ENCODE data around the gene U2AF1L4.

Gene U2AF1L4

DNA sequence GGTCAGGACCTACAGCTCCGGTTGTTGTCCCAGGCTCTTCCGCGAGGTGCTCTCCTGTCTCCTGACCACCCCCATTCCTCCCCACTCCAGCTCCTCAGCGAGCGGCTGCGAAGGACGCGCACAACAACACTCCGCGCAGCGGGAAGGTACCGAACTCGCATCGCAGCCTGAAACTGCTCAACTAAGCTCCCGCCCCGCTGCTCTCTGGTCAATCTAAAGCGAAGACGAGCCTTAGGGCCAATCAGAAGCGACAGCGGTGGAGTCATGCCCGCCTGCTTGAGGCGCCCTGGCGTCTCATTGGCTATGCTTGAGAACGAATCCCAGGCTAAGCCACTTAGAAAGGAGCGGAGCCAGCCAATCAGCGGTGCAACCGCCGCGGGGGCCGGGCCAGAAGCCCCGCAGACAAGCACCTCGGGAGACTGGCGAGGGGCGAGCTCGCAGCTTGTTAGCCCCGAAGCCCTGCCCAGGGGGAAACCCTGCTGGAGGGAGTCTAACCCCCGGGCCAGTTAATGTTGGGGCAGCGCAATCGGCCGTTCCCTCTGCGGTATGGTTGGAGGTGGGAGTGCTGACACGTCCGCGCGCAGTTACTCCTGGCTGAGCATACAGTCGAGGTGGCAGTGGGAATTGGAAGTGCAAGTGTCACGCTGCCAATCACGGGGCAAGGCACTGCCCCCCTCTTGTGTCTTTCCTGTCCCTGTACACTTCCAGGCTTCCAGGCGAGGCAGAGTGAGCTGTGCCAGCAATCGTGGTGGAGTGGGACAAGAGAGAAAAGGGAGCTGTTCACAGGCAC lies 42.8 kb downstream of the U2AF1L4 start (continued):
- TF ChIP-seq GLI2 (tag by site-specific recombination; IDR thresholded peaks at IDR 0.05; ENCODE audit: borderline replicate concordance, low read depth) (no peak), ZNF555 (tag by site-specific recombination; conservative IDR thresholded peaks at IDR 0.05) (no peak), ZNF404 (tag by site-specific recombination; IDR thresholded peaks at IDR 0.05) (no peak), MEIS1 (CRISPR knock-in tag; IDR thresholded peaks at IDR 0.05; ENCODE audit: borderline replicate concordance) (no peak), ZNF335 (tag by site-specific recombination; conservative IDR thresholded peaks at IDR 0.05) (peak; percentile 68), ZNF132 (tag by site-specific recombination; IDR thresholded peaks at IDR 0.05; ENCODE audit: borderline replicate concordance) (no peak), ZNF501 (tag by site-specific recombination; IDR thresholded peaks at IDR 0.05) (peak; percentile 29), ZNF677 (tag by site-specific recombination; IDR thresholded peaks at IDR 0.05) (no peak), BCL11A (tag by site-specific recombination; IDR thresholded peaks at IDR 0.05; ENCODE audit: low read depth) (no peak; the same call in 1 of the 2 replicates), HOXC10 (CRISPR knock-in tag; IDR thresholded peaks at IDR 0.05) (no peak), ZNF416 (tag by site-specific recombination; IDR thresholded peaks at IDR 0.05) (no peak), ZNF776 (tag by site-specific recombination; IDR thresholded peaks at IDR 0.05; ENCODE audit: borderline replicate concordance) (no peak), ZNF350 (tag by site-specific recombination; IDR thresholded peaks at IDR 0.05) (no peak), ZNF473 (tag by site-specific recombination; IDR thresholded peaks at IDR 0.05) (no peak), ZNF423 (tag by site-specific recombination; IDR thresholded peaks at IDR 0.05) (no peak), ZBTB1 (tag by site-specific recombination; IDR thresholded peaks at IDR 0.05) (no peak), ZNF843 (tag by site-specific recombination; IDR thresholded peaks at IDR 0.05) (0 out of 2 replicates have a peak, but pooled peaks have one; percentile 71), YY1 (tag by site-specific recombination; IDR thresholded peaks at IDR 0.05) (no peak), MYNN (tag by site-specific recombination; IDR thresholded peaks at IDR 0.05; ENCODE audit: borderline replicate concordance) (no peak)
- TF ChIP-seq, protein P1, sequence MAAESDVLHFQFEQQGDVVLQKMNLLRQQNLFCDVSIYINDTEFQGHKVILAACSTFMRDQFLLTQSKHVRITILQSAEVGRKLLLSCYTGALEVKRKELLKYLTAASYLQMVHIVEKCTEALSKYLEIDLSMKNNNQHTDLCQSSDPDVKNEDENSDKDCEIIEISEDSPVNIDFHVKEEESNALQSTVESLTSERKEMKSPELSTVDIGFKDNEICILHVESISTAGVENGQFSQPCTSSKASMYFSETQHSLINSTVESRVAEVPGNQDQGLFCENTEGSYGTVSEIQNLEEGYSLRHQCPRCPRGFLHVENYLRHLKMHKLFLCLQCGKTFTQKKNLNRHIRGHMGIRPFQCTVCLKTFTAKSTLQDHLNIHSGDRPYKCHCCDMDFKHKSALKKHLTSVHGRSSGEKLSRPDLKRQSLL (tag by site-specific recombination; IDR thresholded peaks at IDR 0.05) = no peak
- TF ChIP-seq, protein P2, sequence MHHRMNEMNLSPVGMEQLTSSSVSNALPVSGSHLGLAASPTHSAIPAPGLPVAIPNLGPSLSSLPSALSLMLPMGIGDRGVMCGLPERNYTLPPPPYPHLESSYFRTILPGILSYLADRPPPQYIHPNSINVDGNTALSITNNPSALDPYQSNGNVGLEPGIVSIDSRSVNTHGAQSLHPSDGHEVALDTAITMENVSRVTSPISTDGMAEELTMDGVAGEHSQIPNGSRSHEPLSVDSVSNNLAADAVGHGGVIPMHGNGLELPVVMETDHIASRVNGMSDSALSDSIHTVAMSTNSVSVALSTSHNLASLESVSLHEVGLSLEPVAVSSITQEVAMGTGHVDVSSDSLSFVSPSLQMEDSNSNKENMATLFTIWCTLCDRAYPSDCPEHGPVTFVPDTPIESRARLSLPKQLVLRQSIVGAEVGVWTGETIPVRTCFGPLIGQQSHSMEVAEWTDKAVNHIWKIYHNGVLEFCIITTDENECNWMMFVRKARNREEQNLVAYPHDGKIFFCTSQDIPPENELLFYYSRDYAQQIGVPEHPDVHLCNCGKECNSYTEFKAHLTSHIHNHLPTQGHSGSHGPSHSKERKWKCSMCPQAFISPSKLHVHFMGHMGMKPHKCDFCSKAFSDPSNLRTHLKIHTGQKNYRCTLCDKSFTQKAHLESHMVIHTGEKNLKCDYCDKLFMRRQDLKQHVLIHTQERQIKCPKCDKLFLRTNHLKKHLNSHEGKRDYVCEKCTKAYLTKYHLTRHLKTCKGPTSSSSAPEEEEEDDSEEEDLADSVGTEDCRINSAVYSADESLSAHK (tag by site-specific recombination; IDR thresholded peaks at IDR 0.05) = peak; percentile 94
- TF ChIP-seq, protein P3, sequence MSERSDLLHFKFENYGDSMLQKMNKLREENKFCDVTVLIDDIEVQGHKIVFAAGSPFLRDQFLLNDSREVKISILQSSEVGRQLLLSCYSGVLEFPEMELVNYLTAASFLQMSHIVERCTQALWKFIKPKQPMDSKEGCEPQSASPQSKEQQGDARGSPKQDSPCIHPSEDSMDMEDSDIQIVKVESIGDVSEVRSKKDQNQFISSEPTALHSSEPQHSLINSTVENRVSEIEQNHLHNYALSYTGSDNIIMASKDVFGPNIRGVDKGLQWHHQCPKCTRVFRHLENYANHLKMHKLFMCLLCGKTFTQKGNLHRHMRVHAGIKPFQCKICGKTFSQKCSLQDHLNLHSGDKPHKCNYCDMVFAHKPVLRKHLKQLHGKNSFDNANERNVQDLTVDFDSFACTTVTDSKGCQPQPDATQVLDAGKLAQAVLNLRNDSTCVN (tag by site-specific recombination; optimal IDR thresholded peaks at IDR 0.05) = peak; percentile 76
- TF ChIP-seq, protein P4, sequence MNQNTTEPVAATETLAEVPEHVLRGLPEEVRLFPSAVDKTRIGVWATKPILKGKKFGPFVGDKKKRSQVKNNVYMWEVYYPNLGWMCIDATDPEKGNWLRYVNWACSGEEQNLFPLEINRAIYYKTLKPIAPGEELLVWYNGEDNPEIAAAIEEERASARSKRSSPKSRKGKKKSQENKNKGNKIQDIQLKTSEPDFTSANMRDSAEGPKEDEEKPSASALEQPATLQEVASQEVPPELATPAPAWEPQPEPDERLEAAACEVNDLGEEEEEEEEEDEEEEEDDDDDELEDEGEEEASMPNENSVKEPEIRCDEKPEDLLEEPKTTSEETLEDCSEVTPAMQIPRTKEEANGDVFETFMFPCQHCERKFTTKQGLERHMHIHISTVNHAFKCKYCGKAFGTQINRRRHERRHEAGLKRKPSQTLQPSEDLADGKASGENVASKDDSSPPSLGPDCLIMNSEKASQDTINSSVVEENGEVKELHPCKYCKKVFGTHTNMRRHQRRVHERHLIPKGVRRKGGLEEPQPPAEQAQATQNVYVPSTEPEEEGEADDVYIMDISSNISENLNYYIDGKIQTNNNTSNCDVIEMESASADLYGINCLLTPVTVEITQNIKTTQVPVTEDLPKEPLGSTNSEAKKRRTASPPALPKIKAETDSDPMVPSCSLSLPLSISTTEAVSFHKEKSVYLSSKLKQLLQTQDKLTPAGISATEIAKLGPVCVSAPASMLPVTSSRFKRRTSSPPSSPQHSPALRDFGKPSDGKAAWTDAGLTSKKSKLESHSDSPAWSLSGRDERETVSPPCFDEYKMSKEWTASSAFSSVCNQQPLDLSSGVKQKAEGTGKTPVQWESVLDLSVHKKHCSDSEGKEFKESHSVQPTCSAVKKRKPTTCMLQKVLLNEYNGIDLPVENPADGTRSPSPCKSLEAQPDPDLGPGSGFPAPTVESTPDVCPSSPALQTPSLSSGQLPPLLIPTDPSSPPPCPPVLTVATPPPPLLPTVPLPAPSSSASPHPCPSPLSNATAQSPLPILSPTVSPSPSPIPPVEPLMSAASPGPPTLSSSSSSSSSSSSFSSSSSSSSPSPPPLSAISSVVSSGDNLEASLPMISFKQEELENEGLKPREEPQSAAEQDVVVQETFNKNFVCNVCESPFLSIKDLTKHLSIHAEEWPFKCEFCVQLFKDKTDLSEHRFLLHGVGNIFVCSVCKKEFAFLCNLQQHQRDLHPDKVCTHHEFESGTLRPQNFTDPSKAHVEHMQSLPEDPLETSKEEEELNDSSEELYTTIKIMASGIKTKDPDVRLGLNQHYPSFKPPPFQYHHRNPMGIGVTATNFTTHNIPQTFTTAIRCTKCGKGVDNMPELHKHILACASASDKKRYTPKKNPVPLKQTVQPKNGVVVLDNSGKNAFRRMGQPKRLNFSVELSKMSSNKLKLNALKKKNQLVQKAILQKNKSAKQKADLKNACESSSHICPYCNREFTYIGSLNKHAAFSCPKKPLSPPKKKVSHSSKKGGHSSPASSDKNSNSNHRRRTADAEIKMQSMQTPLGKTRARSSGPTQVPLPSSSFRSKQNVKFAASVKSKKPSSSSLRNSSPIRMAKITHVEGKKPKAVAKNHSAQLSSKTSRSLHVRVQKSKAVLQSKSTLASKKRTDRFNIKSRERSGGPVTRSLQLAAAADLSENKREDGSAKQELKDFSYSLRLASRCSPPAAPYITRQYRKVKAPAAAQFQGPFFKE (tag by site-specific recombination; IDR thresholded peaks at IDR 0.05; ENCODE audit: borderline replicate concordance) = no peak
- TF ChIP-seq, protein P5, sequence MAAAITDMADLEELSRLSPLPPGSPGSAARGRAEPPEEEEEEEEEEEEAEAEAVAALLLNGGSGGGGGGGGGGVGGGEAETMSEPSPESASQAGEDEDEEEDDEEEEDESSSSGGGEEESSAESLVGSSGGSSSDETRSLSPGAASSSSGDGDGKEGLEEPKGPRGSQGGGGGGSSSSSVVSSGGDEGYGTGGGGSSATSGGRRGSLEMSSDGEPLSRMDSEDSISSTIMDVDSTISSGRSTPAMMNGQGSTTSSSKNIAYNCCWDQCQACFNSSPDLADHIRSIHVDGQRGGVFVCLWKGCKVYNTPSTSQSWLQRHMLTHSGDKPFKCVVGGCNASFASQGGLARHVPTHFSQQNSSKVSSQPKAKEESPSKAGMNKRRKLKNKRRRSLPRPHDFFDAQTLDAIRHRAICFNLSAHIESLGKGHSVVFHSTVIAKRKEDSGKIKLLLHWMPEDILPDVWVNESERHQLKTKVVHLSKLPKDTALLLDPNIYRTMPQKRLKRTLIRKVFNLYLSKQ (tag by site-specific recombination; IDR thresholded peaks at IDR 0.05; ENCODE audit: borderline replicate concordance) = no peak
- TF ChIP-seq, protein P6, sequence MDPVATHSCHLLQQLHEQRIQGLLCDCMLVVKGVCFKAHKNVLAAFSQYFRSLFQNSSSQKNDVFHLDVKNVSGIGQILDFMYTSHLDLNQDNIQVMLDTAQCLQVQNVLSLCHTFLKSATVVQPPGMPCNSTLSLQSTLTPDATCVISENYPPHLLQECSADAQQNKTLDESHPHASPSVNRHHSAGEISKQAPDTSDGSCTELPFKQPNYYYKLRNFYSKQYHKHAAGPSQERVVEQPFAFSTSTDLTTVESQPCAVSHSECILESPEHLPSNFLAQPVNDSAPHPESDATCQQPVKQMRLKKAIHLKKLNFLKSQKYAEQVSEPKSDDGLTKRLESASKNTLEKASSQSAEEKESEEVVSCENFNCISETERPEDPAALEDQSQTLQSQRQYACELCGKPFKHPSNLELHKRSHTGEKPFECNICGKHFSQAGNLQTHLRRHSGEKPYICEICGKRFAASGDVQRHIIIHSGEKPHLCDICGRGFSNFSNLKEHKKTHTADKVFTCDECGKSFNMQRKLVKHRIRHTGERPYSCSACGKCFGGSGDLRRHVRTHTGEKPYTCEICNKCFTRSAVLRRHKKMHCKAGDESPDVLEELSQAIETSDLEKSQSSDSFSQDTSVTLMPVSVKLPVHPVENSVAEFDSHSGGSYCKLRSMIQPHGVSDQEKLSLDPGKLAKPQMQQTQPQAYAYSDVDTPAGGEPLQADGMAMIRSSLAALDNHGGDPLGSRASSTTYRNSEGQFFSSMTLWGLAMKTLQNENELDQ (tag by site-specific recombination; IDR thresholded peaks at IDR 0.05; ENCODE audit: low read depth) = no peak

Data from HEK293 (cell line).